Keratinocyte (primary cell): Measurements from ENCODE around the gene RBM26. TPM values are rescaled to one million over a fixed set of nuclear protein-coding genes. Genes with fewer than 3 reads are reported as not detected.

Source experiments
- DNase-seq: peaks from one replicate; pipeline ENCODE4 v3.0.0-alpha.2; 2011; ENCODE audit warnings: low read depth, missing footprints, low spot score
- FAIRE-seq: peaks from 2 replicates; lab custom pipeline; 2011; peaks lifted over from hg19 to GRCh38; lab: Jason Lieb, UNC
- H2AFZ ChIP-seq: 2 replicates; pipeline ENCODE4 v1.6.0; 2012; ENCODE audit warnings: low read length, control low read depth, inconsistent platforms; ENCODE audit not compliant: control insufficient read depth
- H3K27ac ChIP-seq: 2 replicates; pipeline ENCODE4 v1.5.1; 2011; ENCODE audit warnings: low read length; ENCODE audit not compliant: control insufficient read depth, insufficient read depth
- H3K27me3 ChIP-seq: 3 replicates; pipeline ENCODE4 v1.6.0; 2011; ENCODE audit warnings: low read length; ENCODE audit not compliant: control insufficient read depth, insufficient read depth; ENCODE audit errors: extremely low read depth
- H3K36me3 ChIP-seq, 2 experiments: 2 replicates in 1 of 2; 3 replicates in 1 of 2; pipeline ENCODE4 v1.5.1; 2011; ENCODE audit warnings: low read length in 2 of 2, mild to moderate bottlenecking in 1 of 2; ENCODE audit not compliant: control insufficient read depth in 2 of 2, insufficient read depth in 2 of 2; ENCODE audit errors: extremely low read depth in 1 of 2
- H3K4me1 ChIP-seq: 3 replicates; pipeline ENCODE4 v1.5.1; 2011; ENCODE audit warnings: low read length; ENCODE audit not compliant: control insufficient read depth, insufficient read depth; ENCODE audit errors: extremely low read depth
- H3K4me2 ChIP-seq: 3 replicates; pipeline ENCODE4 v1.6.0; 2011; ENCODE audit warnings: low read depth, low read length; ENCODE audit not compliant: control insufficient read depth, insufficient read depth; ENCODE audit errors: extremely low read depth
- H3K4me3 ChIP-seq, 3 experiments: fragments of 200-600 bp in 1 of 3; sonication (generic) in 1 of 3; 2 replicates in 2 of 3; 3 replicates in 1 of 3; pipeline ENCODE4 v1.5.1; 2011 to 2016; ENCODE audit warnings: low read length in 3 of 3, mild to moderate bottlenecking in 3 of 3, control low read depth in 2 of 3, inconsistent platforms in 1 of 3, low read depth in 1 of 3, mixed read lengths in 1 of 3, mixed run types in 1 of 3, moderate library complexity in 1 of 3; ENCODE audit not compliant: control insufficient read depth in 2 of 3, insufficient read depth in 2 of 3; ENCODE audit errors: extremely low read depth in 1 of 3
- H3K79me2 ChIP-seq: 2 replicates; pipeline ENCODE4 v1.6.0; 2012; ENCODE audit warnings: low read length; ENCODE audit not compliant: control insufficient read depth, insufficient read depth
- H3K9ac ChIP-seq: 3 replicates; pipeline ENCODE4 v1.6.0; 2011; ENCODE audit warnings: low read length; ENCODE audit not compliant: control insufficient read depth, insufficient read depth; ENCODE audit errors: extremely low read depth
- H3K9me1 ChIP-seq: 3 replicates; pipeline ENCODE4 v1.6.0; 2011; ENCODE audit warnings: low read length; ENCODE audit not compliant: control insufficient read depth, insufficient read depth; ENCODE audit errors: extremely low read depth
- H3K9me3 ChIP-seq: 2 replicates; pipeline ENCODE4 v1.5.1; 2012; ENCODE audit warnings: low read depth, low read length; ENCODE audit not compliant: control insufficient read depth
- H4K20me1 ChIP-seq: 3 replicates; pipeline ENCODE4 v1.6.0; 2011; ENCODE audit warnings: low read length; ENCODE audit not compliant: control insufficient read depth, insufficient read depth; ENCODE audit errors: extremely low read depth
- CTCF ChIP-seq, 3 experiments: IDR thresholded peaks in 1 of 3; conservative IDR thresholded peaks in 1 of 3; optimal IDR thresholded peaks in 1 of 3; 2 replicates in 2 of 3; 3 replicates in 1 of 3; pipeline versions ENCODE3 to v1.5.1; 2011; ENCODE audit warnings: low read length in 3 of 3, mild to moderate bottlenecking in 3 of 3, moderate library complexity in 2 of 3, control low read depth in 1 of 3, inconsistent platforms in 1 of 3; ENCODE audit not compliant: insufficient read depth in 2 of 3; ENCODE audit errors: extremely low read depth in 1 of 3
- EZH2 ChIP-seq: IDR thresholded peaks from one replicate; pipeline ENCODE4 v1.6.1; 2012; ENCODE audit warnings: inconsistent platforms, mild to moderate bottlenecking, low read length, moderate library complexity
- dilution Hi-C: fragments of 300-500 bp; cut with MboI; formaldehyde crosslinking; loops from one replicate; pipeline ENCODE4 v1.7.0; 2020; ENCODE audit warnings: low sequenced_read_pairs; ENCODE audit not compliant: extremely low pct_ligation_motif_present
- polyA plus RNA-seq, 5 experiments: library from polyadenylated mRNA; depleted of rRNA in 3 of 5; stranded (reverse) in 3 of 5; stranded (forward) in 1 of 5; unstranded in 1 of 5; fragments of >200 nt; gene quantifications; 1 replicate in 1 of 5; 2 replicates in 3 of 5; 3 replicates in 1 of 5; pipeline versions ENCODE4 v1.2.1 to v1.2.3, GENCODE V29; 2011 to 2012; ENCODE audit warnings: missing spikeins in 2 of 5, low read depth in 1 of 5, low replicate concordance in 1 of 5

The RBM26 gene
- polyA plus RNA-seq, 1 donor (not counting 4 experiments of a cell fraction or from before 2014, with no cell fraction given) = 28.4 TPM

GRCh38 chr13:79402679-79403078 lies 3.4 kb downstream of the RBM26 start:
- Histone ChIP-seq H3K27ac (peak overlapping the region; percentile 25), H3K79me2 (peaks cover 88% of the 10 kb centered on the region), H3K9me3 (no peaks in the 10 kb centered on the region), H3K36me3 (no peaks in the 10 kb centered on the region), H4K20me1 (no peaks in the 10 kb centered on the region), H3K9me1 (no peaks in the 10 kb centered on the region), H3K4me1 (peaks cover 23% of the 10 kb centered on the region), H2AFZ (no peak overlapping the region), H3K4me3 (peak overlapping the region in 1 of 3 experiments; percentile 17), H3K9ac (no peak overlapping the region), H3K27me3 (no peaks in the 10 kb centered on the region), H3K4me2 (peak overlapping the region; percentile 17)
- TF ChIP-seq EZH2 = no peak
- TF ChIP-seq CTCF (optimal IDR thresholded peaks at IDR 0.05 in 1 of 3, IDR thresholded peaks at IDR 0.05 in 1 of 3, conservative IDR thresholded peaks at IDR 0.05 in 1 of 3; ENCODE audit: extremely low read depth in 1 of 3, insufficient read depth in 2 of 3, low read length in 3 of 3) = no peak
- dilution Hi-C loops = no loop called here
- DNase-seq (no peak), FAIRE-seq (no peak)

- Histone ChIP-seq H3K36me3 (no peaks in the 10 kb centered on the region), H3K4me3 (peak overlapping the region in 1 of 3 experiments; percentile 17), H3K27ac (no peak overlapping the region), H3K27me3 (no peaks in the 10 kb centered on the region), H3K4me1 (peaks cover 18% of the 10 kb centered on the region), H2AFZ (no peak overlapping the region), H3K4me2 (peak overlapping the region; percentile 17), H4K20me1 (no peaks in the 10 kb centered on the region), H3K9ac (no peak overlapping the region), H3K79me2 (peaks cover 87% of the 10 kb centered on the region), H3K9me3 (no peaks in the 10 kb centered on the region), H3K9me1 (no peaks in the 10 kb centered on the region)
- TF ChIP-seq CTCF (optimal IDR thresholded peaks at IDR 0.05 in 1 of 3, IDR thresholded peaks at IDR 0.05 in 1 of 3, conservative IDR thresholded peaks at IDR 0.05 in 1 of 3; ENCODE audit: extremely low read depth in 1 of 3, insufficient read depth in 2 of 3, low read length in 3 of 3) = no peak
- no peak for TF ChIP-seq EZH2
- FAIRE-seq (no peak), DNase-seq (no peak)
- dilution Hi-C loops = no loop called here
Measured at GRCh38 chr13:79402074-79402635, 3.9 kb downstream of the RBM26 start.
